H9 (cell line): ENCODE data around the gene CCNB2. TPM values are rescaled to one million over a fixed set of nuclear protein-coding genes. Genes with fewer than 3 reads are reported as not detected.

Experiments
- DNase-seq: peaks from one replicate; pipeline ENCODE4 v3.0.0-alpha.2; 2017
- H2AFZ ChIP-seq: one replicate; pipeline ENCODE4 v1.6.1; 2013; ENCODE audit warnings: mild to moderate bottlenecking, low read length, control low read depth, moderate library complexity
- H2AK5ac ChIP-seq: 2 replicates; pipeline ENCODE4 v1.6.1; 2013; ENCODE audit warnings: low read length, control low read depth, mixed read lengths; ENCODE audit not compliant: insufficient read length
- H2BK120ac ChIP-seq: one replicate; pipeline ENCODE4 v1.6.1; 2013; ENCODE audit warnings: low read depth, mild to moderate bottlenecking, low read length, control low read depth, inconsistent platforms; ENCODE audit not compliant: poor library complexity, severe bottlenecking
- H2BK12ac ChIP-seq: 2 replicates; pipeline ENCODE4 v1.6.1; 2013; ENCODE audit warnings: low read length, control low read depth, mixed read lengths, low read depth; ENCODE audit not compliant: insufficient read length
- H2BK15ac ChIP-seq: 2 replicates; pipeline ENCODE4 v1.6.1; 2013; ENCODE audit warnings: low read depth, low read length, control low read depth
- H2BK20ac ChIP-seq: one replicate; pipeline ENCODE4 v1.6.1; 2013; ENCODE audit warnings: low read depth, mild to moderate bottlenecking, low read length, control low read depth, inconsistent platforms; ENCODE audit not compliant: poor library complexity, severe bottlenecking
- H2BK5ac ChIP-seq: 2 replicates; pipeline ENCODE4 v1.6.1; 2013; ENCODE audit warnings: low read length, control low read depth, mixed read lengths; ENCODE audit not compliant: insufficient read length
- H3K14ac ChIP-seq: 2 replicates; pipeline ENCODE4 v1.6.1; 2013; ENCODE audit warnings: low read length, control low read depth; ENCODE audit not compliant: insufficient read depth
- H3K18ac ChIP-seq: 2 replicates; pipeline ENCODE4 v1.6.1; 2013; ENCODE audit warnings: low read depth, mild to moderate bottlenecking, mixed read lengths, low read length, control low read depth; ENCODE audit not compliant: insufficient read length
- H3K23ac ChIP-seq: 2 replicates; pipeline ENCODE4 v1.6.1; 2013; ENCODE audit warnings: low read length, control low read depth, mixed read lengths, low read depth; ENCODE audit not compliant: insufficient read length
- H3K23me2 ChIP-seq: 2 replicates; pipeline ENCODE4 v1.6.1; 2013; ENCODE audit warnings: low read depth, mild to moderate bottlenecking, mixed read lengths, low read length, control low read depth; ENCODE audit not compliant: insufficient read length, poor library complexity, severe bottlenecking
- H3K27ac ChIP-seq: 2 replicates; pipeline ENCODE4 v1.5.1; 2013; ENCODE audit warnings: low read length, control low read depth, mixed read lengths, low read depth; ENCODE audit not compliant: insufficient read length
- H3K27me3 ChIP-seq: 2 replicates; pipeline ENCODE4 v1.6.1; 2013; ENCODE audit warnings: low read length, control low read depth, inconsistent platforms; ENCODE audit not compliant: insufficient read depth
- H3K4ac ChIP-seq: 2 replicates; pipeline ENCODE4 v1.6.1; 2013; ENCODE audit warnings: low read depth, mild to moderate bottlenecking, control low read depth, inconsistent platforms, low read length, moderate library complexity
- H3K4me1 ChIP-seq: 2 replicates; pipeline ENCODE4 v1.6.1; 2013; ENCODE audit warnings: low read length, control low read depth, inconsistent platforms; ENCODE audit not compliant: insufficient read depth
- H3K4me2 ChIP-seq: 2 replicates; pipeline ENCODE4 v1.6.1; 2013; ENCODE audit warnings: low read length, control low read depth, mixed read lengths; ENCODE audit not compliant: insufficient read length, insufficient read depth
- H3K56ac ChIP-seq: 2 replicates; pipeline ENCODE4 v1.6.1; 2013; ENCODE audit warnings: low read depth, mild to moderate bottlenecking, mixed read lengths, low read length, control low read depth; ENCODE audit not compliant: insufficient read length
- H3K79me1 ChIP-seq: 2 replicates; pipeline ENCODE4 v1.6.1; 2013; ENCODE audit warnings: low read depth, mild to moderate bottlenecking, moderate library complexity, low read length, control low read depth, inconsistent platforms; ENCODE audit not compliant: insufficient read depth, poor library complexity, severe bottlenecking
- H3K79me2 ChIP-seq: 2 replicates; pipeline ENCODE4 v1.6.1; 2013; ENCODE audit warnings: low read length, control low read depth, inconsistent platforms; ENCODE audit not compliant: insufficient read depth
- H3K9ac ChIP-seq: 2 replicates; pipeline ENCODE4 v1.6.1; 2013; ENCODE audit warnings: low read length, control low read depth, mixed read lengths; ENCODE audit not compliant: insufficient read length; ENCODE audit errors: extremely low read depth
- H3K9me3 ChIP-seq: one replicate; pipeline ENCODE4 v1.6.1; 2013; ENCODE audit warnings: low read depth, low read length, inconsistent platforms; ENCODE audit not compliant: control insufficient read depth
- H3T11ph ChIP-seq: one replicate; pipeline ENCODE4 v1.6.1; 2013; ENCODE audit warnings: mild to moderate bottlenecking, low read length, control low read depth, inconsistent platforms
- H4K20me1 ChIP-seq: one replicate; pipeline ENCODE4 v1.6.1; 2013; ENCODE audit not compliant: control insufficient read depth, insufficient read length, insufficient read depth
- H4K5ac ChIP-seq: 2 replicates; pipeline ENCODE4 v1.6.1; 2013; ENCODE audit warnings: low read depth, mild to moderate bottlenecking, mixed read lengths, low read length, control low read depth; ENCODE audit not compliant: insufficient read length
- H4K8ac ChIP-seq: replicated peaks from 2 replicates; pipeline ENCODE4 v1.6.1; 2013; ENCODE audit warnings: low read length, control low read depth, mixed read lengths, low read depth; ENCODE audit not compliant: insufficient read length
- H4K91ac ChIP-seq: 2 replicates; pipeline ENCODE4 v1.6.1; 2013; ENCODE audit warnings: low read depth, mild to moderate bottlenecking, moderate library complexity, mixed read lengths, low read length, control low read depth; ENCODE audit not compliant: insufficient read length
- H3K27ac Mint-ChIP-seq, 3 experiments: 2 replicates in 2 of 3; 3 replicates in 1 of 3; pipeline ENCODE4 v1.8.0; 2020 to 2021; ENCODE audit warnings: mixed read lengths in 3 of 3, mild to moderate bottlenecking in 1 of 3, moderate library complexity in 1 of 3
- H3K27me3 Mint-ChIP-seq: 2 replicates; pipeline ENCODE4 v1.8.0; 2021; ENCODE audit warnings: low read depth, mild to moderate bottlenecking, moderate library complexity, mixed read lengths
- H3K36me3 Mint-ChIP-seq, 3 experiments: 2 replicates in 2 of 3; 3 replicates in 1 of 3; pipeline ENCODE4 v1.8.0; 2020 to 2021; ENCODE audit warnings: low read depth in 3 of 3, mixed read lengths in 3 of 3; ENCODE audit not compliant: insufficient read depth in 1 of 3
- H3K4me1 Mint-ChIP-seq, 2 experiments: 2 replicates each; pipeline ENCODE4 v1.8.0; 2020; ENCODE audit warnings: mixed read lengths in 2 of 2
- H3K4me3 Mint-ChIP-seq, 2 experiments: 2 replicates in 1 of 2; 3 replicates in 1 of 2; pipeline ENCODE4 v1.8.0; 2020 to 2021; ENCODE audit warnings: mild to moderate bottlenecking in 2 of 2, mixed read lengths in 2 of 2, moderate library complexity in 1 of 2
- H3K9me3 Mint-ChIP-seq, 2 experiments: 2 replicates in 1 of 2; 3 replicates in 1 of 2; pipeline ENCODE4 v1.8.0; 2020; ENCODE audit warnings: mild to moderate bottlenecking in 2 of 2, mixed read lengths in 2 of 2, moderate library complexity in 1 of 2
- WGBS: extraction: QIAGEN DNeasy Blood & Tissue Kit; methylation state at CpG from one replicate; pipeline ENCODE4 v1.1.7; 2013; ENCODE audit warnings: missing lambda C conversion rate, low lambda C conversion rate, mixed read lengths; ENCODE audit not compliant: insufficient read length; ENCODE audit errors: extremely low coverage; 5-methylcytosine and 5-hydroxymethylcytosine counted together
- total RNA-seq: library from RNA; stranded (reverse); gene quantifications from 2 replicates; pipeline ENCODE4 v1.2.1, GENCODE V29; 2021
- TF ChIP-seq, protein P1 (sequence below): fragments of 200-600 bp; sonication (generic); conservative IDR thresholded peaks from 3 replicates; pipeline ENCODE4 v1.8.0; 2021; ENCODE audit warnings: antibody characterized with exemption, mild to moderate bottlenecking

CCNB2 gene
- total RNA-seq, 1 experiment from 2014 or later, result 122 TPM

GRCh38 chr15:59150185-59150584 is 45.2 kb downstream of the CCNB2 start:
- no peak overlapping the region for H3K4me3 Mint-ChIP-seq
- Histone ChIP-seq H4K20me1 (no peaks in the 10 kb centered on the region), H3K79me1 (no peaks in the 10 kb centered on the region), H3K4me1 (peaks cover 4% of the 10 kb centered on the region; the same call in 1 of the 2 replicates), H3K4me2 (no peak overlapping the region), H3K9me3 (no peaks in the 10 kb centered on the region), H2AK5ac (no peak overlapping the region), H2BK5ac (no peak overlapping the region), H3K27me3 (no peaks in the 10 kb centered on the region), H4K8ac (no peak overlapping the region), H3K9ac (no peak overlapping the region), H3K4ac (no peak overlapping the region), H4K91ac (no peak overlapping the region), H4K5ac (no peak overlapping the region), H2BK12ac (no peak overlapping the region), H3K27ac (no peak overlapping the region), H3K23me2 (no peaks in the 10 kb centered on the region), H2BK20ac (no peak overlapping the region), H3K14ac (no peak overlapping the region), H3K18ac (no peak overlapping the region), H2BK120ac (no peak overlapping the region), H3K23ac (no peak overlapping the region), H2BK15ac (no peak overlapping the region), H3K56ac (no peak overlapping the region), H2AFZ (no peak overlapping the region), H3T11ph (no peak overlapping the region), H3K79me2 (no peaks in the 10 kb centered on the region)
- no peak for DNase-seq
- no peaks in the 10 kb centered on the region for H3K27me3 Mint-ChIP-seq
- TF ChIP-seq, protein P1, sequence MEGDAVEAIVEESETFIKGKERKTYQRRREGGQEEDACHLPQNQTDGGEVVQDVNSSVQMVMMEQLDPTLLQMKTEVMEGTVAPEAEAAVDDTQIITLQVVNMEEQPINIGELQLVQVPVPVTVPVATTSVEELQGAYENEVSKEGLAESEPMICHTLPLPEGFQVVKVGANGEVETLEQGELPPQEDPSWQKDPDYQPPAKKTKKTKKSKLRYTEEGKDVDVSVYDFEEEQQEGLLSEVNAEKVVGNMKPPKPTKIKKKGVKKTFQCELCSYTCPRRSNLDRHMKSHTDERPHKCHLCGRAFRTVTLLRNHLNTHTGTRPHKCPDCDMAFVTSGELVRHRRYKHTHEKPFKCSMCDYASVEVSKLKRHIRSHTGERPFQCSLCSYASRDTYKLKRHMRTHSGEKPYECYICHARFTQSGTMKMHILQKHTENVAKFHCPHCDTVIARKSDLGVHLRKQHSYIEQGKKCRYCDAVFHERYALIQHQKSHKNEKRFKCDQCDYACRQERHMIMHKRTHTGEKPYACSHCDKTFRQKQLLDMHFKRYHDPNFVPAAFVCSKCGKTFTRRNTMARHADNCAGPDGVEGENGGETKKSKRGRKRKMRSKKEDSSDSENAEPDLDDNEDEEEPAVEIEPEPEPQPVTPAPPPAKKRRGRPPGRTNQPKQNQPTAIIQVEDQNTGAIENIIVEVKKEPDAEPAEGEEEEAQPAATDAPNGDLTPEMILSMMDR, result no peak
- peaks cover 22 to 27% of the 10 kb centered on the region in 2 experiments for H3K4me1 Mint-ChIP-seq
- H3K36me3 Mint-ChIP-seq, result peaks cover 14 to 87% (median 69%) of the 10 kb centered on the region in 3 experiments; a peak in 6 of 7 replicates
- H3K27ac Mint-ChIP-seq, result 0 out of 7 replicates have a peak overlapping the region, but pooled peaks of 1 of the 3 experiments have one; percentile 73
- no CpG with 5 or more reads among the region's 2 CpGs for WGBS
- no peaks in the 10 kb centered on the region for H3K9me3 Mint-ChIP-seq
